ENCODE data around the gene PTPRT. TPM values are rescaled to one million over a fixed set of nuclear protein-coding genes. Genes with fewer than 3 reads are reported as not detected.

PTPRT gene
- polyA plus RNA-seq, 2 of the 4 experiments (the other 2 are of a cell fraction): not detected

DNA sequence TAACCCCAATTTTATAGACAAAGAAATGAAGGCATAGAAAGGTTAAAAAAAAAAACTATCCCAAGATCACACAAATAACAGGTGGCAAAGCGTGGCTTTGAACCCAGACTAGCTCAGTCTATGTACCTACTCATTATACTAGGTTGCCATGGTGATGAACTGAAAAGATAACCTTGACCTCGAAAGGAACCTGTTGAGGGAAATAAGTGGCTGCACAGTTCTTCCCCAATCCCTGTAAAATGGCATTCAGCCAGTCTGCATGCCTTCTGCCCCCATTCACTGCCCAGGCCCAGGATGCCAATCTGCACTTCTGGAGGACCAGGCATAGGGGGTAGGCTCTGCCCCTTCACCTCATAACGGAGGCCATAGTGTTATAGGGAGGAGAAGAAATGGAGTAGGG, 295.2 kb downstream of the PTPRT start:
- H3K4me2 ChIP-seq: no peak overlapping the region
- ATAC-seq: no peak
- no peaks in the 10 kb centered on the region for H3K4me1 ChIP-seq
- no peak for TF ChIP-seq CBX2 (IDR thresholded peaks at IDR 0.05; ENCODE audit: borderline replicate concordance, low read depth)
- TF ChIP-seq, protein P1, sequence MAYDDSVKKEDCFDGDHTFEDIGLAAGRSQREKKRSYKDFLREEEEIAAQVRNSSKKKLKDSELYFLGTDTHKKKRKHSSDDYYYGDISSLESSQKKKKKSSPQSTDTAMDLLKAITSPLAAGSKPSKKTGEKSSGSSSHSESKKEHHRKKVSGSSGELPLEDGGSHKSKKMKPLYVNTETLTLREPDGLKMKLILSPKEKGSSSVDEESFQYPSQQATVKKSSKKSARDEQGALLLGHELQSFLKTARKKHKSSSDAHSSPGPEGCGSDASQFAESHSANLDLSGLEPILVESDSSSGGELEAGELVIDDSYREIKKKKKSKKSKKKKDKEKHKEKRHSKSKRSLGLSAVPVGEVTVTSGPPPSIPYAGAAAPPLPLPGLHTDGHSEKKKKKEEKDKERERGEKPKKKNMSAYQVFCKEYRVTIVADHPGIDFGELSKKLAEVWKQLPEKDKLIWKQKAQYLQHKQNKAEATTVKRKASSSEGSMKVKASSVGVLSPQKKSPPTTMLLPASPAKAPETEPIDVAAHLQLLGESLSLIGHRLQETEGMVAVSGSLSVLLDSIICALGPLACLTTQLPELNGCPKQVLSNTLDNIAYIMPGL (CRISPR knock-in tag; IDR thresholded peaks at IDR 0.05; ENCODE audit: borderline replicate concordance): no peak
- no peak for TF ChIP-seq HDAC2 (IDR thresholded peaks at IDR 0.05)
- no peak for TF ChIP-seq JUNB (IDR thresholded peaks at IDR 0.05)
- no peak for TF ChIP-seq TP53 (CRISPR knock-in tag; IDR thresholded peaks at IDR 0.05)
- no peak for TF ChIP-seq CHD4 (IDR thresholded peaks at IDR 0.05; ENCODE audit: borderline replicate concordance)
- TF ChIP-seq BHLHE40 (IDR thresholded peaks at IDR 0.05; ENCODE audit: low read depth, low read length): no peak
- TF ChIP-seq NFE2L2 (conservative IDR thresholded peaks at IDR 0.05; ENCODE audit: low read length): no peak
- no peak for TF ChIP-seq EHF (CRISPR knock-in tag; IDR thresholded peaks at IDR 0.05)
- no peak for TF ChIP-seq ZSCAN20 (CRISPR knock-in tag; IDR thresholded peaks at IDR 0.05)
- no peak for TF ChIP-seq HEYL (CRISPR knock-in tag; IDR thresholded peaks at IDR 0.05)
- no peak for TF ChIP-seq HOXB13 (CRISPR knock-in tag; IDR thresholded peaks at IDR 0.05; ENCODE audit: low read depth)
- TF ChIP-seq MAFK (IDR thresholded peaks at IDR 0.05; ENCODE audit: partially characterized antibody): no peak
- no peak for TF ChIP-seq RCOR1 (IDR thresholded peaks at IDR 0.05; ENCODE audit: low read depth, low read length)
- TF ChIP-seq, protein P2, sequence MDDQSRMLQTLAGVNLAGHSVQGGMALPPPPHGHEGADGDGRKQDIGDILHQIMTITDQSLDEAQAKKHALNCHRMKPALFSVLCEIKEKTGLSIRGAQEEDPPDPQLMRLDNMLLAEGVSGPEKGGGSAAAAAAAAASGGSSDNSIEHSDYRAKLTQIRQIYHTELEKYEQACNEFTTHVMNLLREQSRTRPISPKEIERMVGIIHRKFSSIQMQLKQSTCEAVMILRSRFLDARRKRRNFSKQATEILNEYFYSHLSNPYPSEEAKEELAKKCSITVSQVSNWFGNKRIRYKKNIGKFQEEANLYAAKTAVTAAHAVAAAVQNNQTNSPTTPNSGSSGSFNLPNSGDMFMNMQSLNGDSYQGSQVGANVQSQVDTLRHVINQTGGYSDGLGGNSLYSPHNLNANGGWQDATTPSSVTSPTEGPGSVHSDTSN (IDR thresholded peaks at IDR 0.05): no peak
- no peak for TF ChIP-seq RAD21 (conservative IDR thresholded peaks at IDR 0.05 in 1 of 2, IDR thresholded peaks at IDR 0.05 in 1 of 2)
- TF ChIP-seq ZC3H11A (IDR thresholded peaks at IDR 0.05): no peak
- H3K9me3 ChIP-seq: no peaks in the 10 kb centered on the region
- FAIRE-seq: no peak
- H3K27ac ChIP-seq: no peak overlapping the region
- ChIA-PET POLR2A (no interaction called here), CTCF (no interaction called here)
- 3% methylated on average over 3 of the region's 3 CpGs for WGBS (ENCODE audit: missing lambda C conversion rate)
- H3K4me3 ChIP-seq: no peak overlapping the region
- no peak for DNase-seq (ENCODE audit: low read depth in 1 of 2, low spot score in 1 of 2)

GRCh38 chr20:42889517-42889916, 300.2 kb downstream of the PTPRT start:
- ChIA-PET CTCF (no interaction called here), POLR2A (no interaction called here)
- no peak overlapping the region for H3K4me2 ChIP-seq
- H3K27ac ChIP-seq: no peak overlapping the region
- no peaks in the 10 kb centered on the region for H3K4me1 ChIP-seq
- ATAC-seq (no peak), FAIRE-seq (no peak), DNase-seq (ENCODE audit: low read depth in 1 of 2, low spot score in 1 of 2) (no peak)
- no peak overlapping the region for H3K4me3 ChIP-seq
- H3K9me3 ChIP-seq: no peaks in the 10 kb centered on the region
- TF ChIP-seq JUN (IDR thresholded peaks at IDR 0.05): no peak
- 5% methylated on average over 3 of the region's 3 CpGs for WGBS (ENCODE audit: missing lambda C conversion rate)

DNA sequence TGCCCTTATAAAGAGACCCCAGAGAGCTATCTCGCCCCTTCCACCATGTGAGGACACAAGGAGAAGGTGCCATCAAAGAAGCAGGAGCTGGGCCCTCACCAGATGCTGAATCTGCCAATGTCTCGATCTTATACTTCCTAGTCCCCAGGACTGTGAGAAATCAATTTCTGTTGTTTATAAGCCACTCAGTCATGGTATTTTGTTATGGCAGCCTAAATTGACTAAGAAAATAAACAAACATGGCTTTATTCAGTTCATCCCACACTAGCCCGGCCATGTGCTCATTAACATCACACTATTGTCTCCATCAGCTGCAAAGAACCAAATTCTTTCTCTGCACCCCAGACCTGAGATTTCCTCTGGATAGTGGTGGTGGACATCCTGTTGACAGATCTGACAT, 302.4 kb downstream of the PTPRT start:
- Histone ChIP-seq H3K4me3 (no peak overlapping the region), H3K9me3 (no peaks in the 10 kb centered on the region), H3K4me2 (no peak overlapping the region), H3K27ac (no peak overlapping the region), H3K4me1 (no peaks in the 10 kb centered on the region)
- WGBS (ENCODE audit: missing lambda C conversion rate): 1% methylated on average over 3 of the region's 3 CpGs
- ChIA-PET CTCF (interaction anchor here (0.8 kb wide), 1 partner anchor 10 kb away, joined by 3 read pairs; no protein-coding TSS in a partner anchor), POLR2A (no interaction called here)
- ATAC-seq (no peak), DNase-seq (ENCODE audit: low read depth in 1 of 2, low spot score in 1 of 2) (no peak), FAIRE-seq (no peak)
- TF ChIP-seq ZFP36 (IDR thresholded peaks at IDR 0.05; ENCODE audit: borderline replicate concordance, partially characterized antibody): no peak

GRCh38 chr20:42886801-42887200, 302.9 kb downstream of the PTPRT start:
- no peak overlapping the region for H3K4me2 ChIP-seq
- DNase-seq (ENCODE audit: low read depth in 1 of 2, low spot score in 1 of 2) (no peak), ATAC-seq (no peak), FAIRE-seq (no peak)
- POLR2A ChIA-PET: no interaction called here
- CTCF ChIA-PET: no interaction called here
- no peaks in the 10 kb centered on the region for H3K4me1 ChIP-seq
- H3K9me3 ChIP-seq: no peaks in the 10 kb centered on the region
- no peak overlapping the region for H3K4me3 ChIP-seq
- 4% methylated on average over 2 of the region's 2 CpGs for WGBS (ENCODE audit: missing lambda C conversion rate)
- no peak overlapping the region for H3K27ac ChIP-seq
- TF ChIP-seq ESRRA (IDR thresholded peaks at IDR 0.05; ENCODE audit: borderline replicate concordance, low read length) (no peak), HES2 (IDR thresholded peaks at IDR 0.05) (no peak), POLR2AphosphoS2 (conservative IDR thresholded peaks at IDR 0.05; ENCODE audit: low read length) (no peak), HOXB5 (CRISPR knock-in tag; IDR thresholded peaks at IDR 0.05) (no peak), ZNF302 (CRISPR knock-in tag; IDR thresholded peaks at IDR 0.05) (no peak), ZC3H11A (IDR thresholded peaks at IDR 0.05) (no peak)
- TF ChIP-seq, protein P3, sequence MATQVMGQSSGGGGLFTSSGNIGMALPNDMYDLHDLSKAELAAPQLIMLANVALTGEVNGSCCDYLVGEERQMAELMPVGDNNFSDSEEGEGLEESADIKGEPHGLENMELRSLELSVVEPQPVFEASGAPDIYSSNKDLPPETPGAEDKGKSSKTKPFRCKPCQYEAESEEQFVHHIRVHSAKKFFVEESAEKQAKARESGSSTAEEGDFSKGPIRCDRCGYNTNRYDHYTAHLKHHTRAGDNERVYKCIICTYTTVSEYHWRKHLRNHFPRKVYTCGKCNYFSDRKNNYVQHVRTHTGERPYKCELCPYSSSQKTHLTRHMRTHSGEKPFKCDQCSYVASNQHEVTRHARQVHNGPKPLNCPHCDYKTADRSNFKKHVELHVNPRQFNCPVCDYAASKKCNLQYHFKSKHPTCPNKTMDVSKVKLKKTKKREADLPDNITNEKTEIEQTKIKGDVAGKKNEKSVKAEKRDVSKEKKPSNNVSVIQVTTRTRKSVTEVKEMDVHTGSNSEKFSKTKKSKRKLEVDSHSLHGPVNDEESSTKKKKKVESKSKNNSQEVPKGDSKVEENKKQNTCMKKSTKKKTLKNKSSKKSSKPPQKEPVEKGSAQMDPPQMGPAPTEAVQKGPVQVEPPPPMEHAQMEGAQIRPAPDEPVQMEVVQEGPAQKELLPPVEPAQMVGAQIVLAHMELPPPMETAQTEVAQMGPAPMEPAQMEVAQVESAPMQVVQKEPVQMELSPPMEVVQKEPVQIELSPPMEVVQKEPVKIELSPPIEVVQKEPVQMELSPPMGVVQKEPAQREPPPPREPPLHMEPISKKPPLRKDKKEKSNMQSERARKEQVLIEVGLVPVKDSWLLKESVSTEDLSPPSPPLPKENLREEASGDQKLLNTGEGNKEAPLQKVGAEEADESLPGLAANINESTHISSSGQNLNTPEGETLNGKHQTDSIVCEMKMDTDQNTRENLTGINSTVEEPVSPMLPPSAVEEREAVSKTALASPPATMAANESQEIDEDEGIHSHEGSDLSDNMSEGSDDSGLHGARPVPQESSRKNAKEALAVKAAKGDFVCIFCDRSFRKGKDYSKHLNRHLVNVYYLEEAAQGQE (IDR thresholded peaks at IDR 0.05): no peak
- TF ChIP-seq, protein P4, sequence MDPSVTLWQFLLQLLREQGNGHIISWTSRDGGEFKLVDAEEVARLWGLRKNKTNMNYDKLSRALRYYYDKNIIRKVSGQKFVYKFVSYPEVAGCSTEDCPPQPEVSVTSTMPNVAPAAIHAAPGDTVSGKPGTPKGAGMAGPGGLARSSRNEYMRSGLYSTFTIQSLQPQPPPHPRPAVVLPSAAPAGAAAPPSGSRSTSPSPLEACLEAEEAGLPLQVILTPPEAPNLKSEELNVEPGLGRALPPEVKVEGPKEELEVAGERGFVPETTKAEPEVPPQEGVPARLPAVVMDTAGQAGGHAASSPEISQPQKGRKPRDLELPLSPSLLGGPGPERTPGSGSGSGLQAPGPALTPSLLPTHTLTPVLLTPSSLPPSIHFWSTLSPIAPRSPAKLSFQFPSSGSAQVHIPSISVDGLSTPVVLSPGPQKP (IDR thresholded peaks at IDR 0.05; ENCODE audit: low read depth, low read length): no peak

All from A549 (cell line).